GM10266 (cell line): ENCODE results near the gene GDPD2.
"Not testable (repeated sequence)": the region's sequence is repeated elsewhere in the genome, so short reads cannot be mapped to it uniquely, and the experiment has no call there.

Source experiments
- DNase-seq: peaks from one replicate; pipeline ENCODE4 v3.0.0; 2012; ENCODE audit errors: extremely low spot score
- TF ChIP-seq, protein P1 (sequence below): IDR thresholded peaks from 2 replicates; pipeline ENCODE4 v1.5.1; 2012; ENCODE audit warnings: mild to moderate bottlenecking, low read depth; ENCODE audit not compliant: control insufficient read depth, insufficient read depth; ENCODE audit errors: missing control alignments

The GDPD2 gene, protein sequence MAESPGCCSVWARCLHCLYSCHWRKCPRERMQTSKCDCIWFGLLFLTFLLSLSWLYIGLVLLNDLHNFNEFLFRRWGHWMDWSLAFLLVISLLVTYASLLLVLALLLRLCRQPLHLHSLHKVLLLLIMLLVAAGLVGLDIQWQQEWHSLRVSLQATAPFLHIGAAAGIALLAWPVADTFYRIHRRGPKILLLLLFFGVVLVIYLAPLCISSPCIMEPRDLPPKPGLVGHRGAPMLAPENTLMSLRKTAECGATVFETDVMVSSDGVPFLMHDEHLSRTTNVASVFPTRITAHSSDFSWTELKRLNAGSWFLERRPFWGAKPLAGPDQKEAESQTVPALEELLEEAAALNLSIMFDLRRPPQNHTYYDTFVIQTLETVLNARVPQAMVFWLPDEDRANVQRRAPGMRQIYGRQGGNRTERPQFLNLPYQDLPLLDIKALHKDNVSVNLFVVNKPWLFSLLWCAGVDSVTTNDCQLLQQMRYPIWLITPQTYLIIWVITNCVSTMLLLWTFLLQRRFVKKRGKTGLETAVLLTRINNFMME

DNA sequence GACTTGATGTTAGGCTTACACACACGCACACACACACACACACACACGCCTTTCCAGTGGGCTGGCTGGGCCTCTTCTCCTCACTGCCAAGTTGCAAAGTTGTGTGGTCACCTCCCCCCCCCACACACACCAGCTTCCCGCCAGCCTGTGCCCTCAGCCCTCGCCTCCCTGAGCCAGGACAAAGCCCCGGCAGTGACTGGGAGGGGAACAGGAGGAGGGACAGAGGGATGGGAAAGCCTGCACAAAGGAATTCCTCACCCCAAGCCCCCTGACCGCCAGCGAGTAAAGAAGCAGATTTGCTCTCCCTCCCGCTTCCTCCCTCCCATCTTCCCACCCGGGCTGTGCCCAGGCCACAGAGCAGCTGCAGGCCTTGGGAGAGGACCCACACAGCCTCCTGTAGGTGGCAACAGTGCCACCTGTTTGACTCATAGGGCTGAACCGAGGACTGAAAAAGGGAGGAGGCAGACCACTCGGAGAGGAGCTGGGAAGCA, at the start of gene GDPD2:
GDPD2 (plus strand) TSS at position 464 of the 491 bp plus-strand sequence. CDS start 1,671 bp downstream, outside the sequence.
- TF ChIP-seq, protein P1, sequence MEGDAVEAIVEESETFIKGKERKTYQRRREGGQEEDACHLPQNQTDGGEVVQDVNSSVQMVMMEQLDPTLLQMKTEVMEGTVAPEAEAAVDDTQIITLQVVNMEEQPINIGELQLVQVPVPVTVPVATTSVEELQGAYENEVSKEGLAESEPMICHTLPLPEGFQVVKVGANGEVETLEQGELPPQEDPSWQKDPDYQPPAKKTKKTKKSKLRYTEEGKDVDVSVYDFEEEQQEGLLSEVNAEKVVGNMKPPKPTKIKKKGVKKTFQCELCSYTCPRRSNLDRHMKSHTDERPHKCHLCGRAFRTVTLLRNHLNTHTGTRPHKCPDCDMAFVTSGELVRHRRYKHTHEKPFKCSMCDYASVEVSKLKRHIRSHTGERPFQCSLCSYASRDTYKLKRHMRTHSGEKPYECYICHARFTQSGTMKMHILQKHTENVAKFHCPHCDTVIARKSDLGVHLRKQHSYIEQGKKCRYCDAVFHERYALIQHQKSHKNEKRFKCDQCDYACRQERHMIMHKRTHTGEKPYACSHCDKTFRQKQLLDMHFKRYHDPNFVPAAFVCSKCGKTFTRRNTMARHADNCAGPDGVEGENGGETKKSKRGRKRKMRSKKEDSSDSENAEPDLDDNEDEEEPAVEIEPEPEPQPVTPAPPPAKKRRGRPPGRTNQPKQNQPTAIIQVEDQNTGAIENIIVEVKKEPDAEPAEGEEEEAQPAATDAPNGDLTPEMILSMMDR, result no peak
- DNase-seq, result no peak

DNA sequence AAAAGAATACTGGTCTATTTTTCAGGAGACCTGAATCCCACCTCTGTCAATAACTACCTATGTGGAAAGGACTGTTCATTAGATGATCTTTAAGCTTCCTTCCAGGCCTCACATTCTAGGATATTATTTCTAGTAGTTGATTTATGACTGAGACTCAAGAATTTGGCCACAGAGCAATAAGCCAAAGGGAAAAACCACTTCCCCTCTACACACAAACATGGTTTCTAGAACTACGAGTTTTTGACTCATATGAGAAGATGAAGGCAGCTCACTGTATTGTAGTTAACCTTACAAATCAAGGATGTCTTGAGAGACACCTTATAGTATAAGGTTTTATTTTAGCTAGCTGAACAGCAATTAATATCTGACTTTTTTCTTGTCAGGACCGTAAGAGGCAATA, 36.9 kb upstream of the GDPD2 start:
- DNase-seq, result no peak
- TF ChIP-seq, protein P1, result no peak

DNA sequence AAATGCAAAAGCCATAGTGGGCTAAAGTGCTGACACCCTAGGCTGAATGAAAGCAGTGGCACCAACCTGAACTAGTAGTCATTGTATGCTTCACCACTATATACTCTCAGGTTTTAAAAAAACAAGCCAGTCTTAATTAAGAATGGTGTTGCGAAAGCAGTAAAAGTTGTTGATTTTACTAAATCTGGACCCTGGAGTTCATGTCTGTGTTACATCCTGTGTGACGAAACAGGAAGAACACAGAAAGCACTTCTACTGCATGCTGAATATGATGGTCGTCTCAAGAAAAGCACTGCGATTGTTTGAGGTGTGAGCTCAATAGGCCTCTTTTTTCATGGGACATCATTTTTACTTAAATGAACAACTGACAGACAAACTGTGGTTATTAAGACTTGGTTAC, 24.2 kb upstream of the GDPD2 start:
- TF ChIP-seq, protein P1, result no peak
- no peak for DNase-seq

DNA sequence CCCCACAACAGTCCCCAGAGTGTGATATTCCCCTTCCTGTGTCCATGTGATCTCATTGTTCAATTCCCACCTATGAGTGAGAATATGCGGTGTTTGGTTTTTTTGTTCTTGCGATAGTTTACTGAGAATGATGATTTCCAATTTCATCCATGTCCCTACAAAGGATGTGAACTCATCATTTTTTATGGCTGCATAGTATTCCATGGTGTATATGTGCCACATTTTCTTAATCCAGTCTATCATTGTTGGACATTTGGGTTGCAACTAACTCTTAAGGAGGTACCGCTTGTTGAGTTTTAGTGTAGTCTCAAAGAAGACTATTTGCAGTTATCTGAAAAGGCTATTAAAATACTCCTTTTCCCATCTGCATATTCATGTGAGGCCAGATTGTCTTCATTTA, 22.9 kb upstream of the GDPD2 start:
- not testable (repeated sequence) for DNase-seq

DNA sequence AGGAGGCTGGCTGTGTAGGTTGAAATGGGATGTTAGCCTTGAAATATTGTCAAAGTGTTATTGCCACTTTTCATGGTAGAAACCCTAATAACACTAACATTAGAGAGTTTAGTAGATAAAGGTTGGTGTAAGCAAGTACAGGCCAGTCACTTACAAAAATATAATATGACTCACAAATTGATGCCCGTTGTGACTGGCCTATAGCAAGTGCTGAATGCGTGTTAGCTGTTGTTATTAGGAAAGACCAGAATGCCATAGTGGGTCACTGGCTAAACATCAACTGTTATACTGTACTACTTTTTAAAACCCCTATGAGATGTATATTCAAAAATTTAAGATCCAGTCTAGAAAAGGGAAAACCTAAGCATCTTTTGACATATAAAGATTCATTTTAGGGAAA, 20.4 kb upstream of the GDPD2 start:
- DNase-seq, result no peak
- TF ChIP-seq, protein P1, result no peak

DNA sequence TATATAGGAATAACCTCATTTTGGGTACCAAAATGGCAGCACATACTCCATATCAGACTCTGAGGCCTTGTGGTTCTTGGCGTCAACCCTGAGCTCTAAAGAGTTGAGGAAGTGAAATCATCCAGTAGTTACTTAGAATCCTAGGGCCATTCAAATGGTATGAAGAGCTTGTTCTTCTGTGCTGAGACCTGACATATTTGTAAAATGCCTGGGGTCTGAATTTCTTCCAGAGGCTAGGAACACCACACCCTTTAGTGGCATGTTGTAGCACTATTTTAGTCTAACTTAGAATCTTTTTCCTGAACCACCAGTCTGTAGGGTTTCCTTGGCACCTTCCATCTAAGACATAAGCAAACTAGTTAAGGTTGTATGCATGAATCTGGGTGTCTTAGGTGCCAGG, 18.1 kb upstream of the GDPD2 start:
- TF ChIP-seq, protein P1, result no peak

DNA sequence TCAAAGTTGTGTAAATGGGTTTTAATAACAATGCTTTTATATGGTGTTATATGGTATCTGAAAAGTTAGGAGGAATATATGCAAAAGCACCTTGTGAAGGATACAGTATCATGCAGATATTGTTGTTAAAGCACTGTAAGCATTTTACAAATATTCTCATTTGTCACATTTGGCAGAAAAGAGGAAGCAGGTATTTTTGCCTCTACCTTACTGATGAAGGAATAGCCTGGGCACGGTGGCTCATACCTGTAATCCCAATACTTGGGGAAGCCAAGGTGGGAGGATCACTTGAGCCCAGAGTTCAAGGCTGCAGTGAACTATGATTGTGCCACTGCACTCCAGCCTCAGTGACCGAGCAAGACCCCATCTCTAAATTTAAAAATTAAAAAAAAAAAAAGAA, 12.2 kb upstream of the GDPD2 start:
- no peak for DNase-seq
- TF ChIP-seq, protein P1, result no peak

More for the DNA sequence above, 18.1 kb upstream of the GDPD2 start:
- no peak for DNase-seq
